Esophagus squamous epithelium (tissue), 5 donors: Measurements from ENCODE around the gene MED13L. TPM values are rescaled to one million over a fixed set of nuclear protein-coding genes. Genes with fewer than 3 reads are reported as not detected.

ENCODE experiments used
- DNase-seq: peaks from one replicate; lab custom pipeline; 2025; lab: John Stamatoyannopoulos, UW
- H3K27ac ChIP-seq, 4 donors: fragments of 200-600 bp; sonication (generic); one replicate each; pipeline ENCODE4 v1.5.1; 2016 to 2019; ENCODE audit warnings: mild to moderate bottlenecking in 1 of 4
- H3K27me3 ChIP-seq, 4 donors: fragments of 200-600 bp; sonication (generic); 1 replicate in 3 of 4; 2 replicates in 1 of 4; pipeline versions ENCODE4 v1.5.1 to v1.6.0; 2017 to 2021; ENCODE audit warnings: antibody characterized with exemption in 1 of 4
- H3K36me3 ChIP-seq, 3 donors: fragments of 200-600 bp; sonication (generic); one replicate each; pipeline ENCODE4 v1.5.1; 2016 to 2019
- H3K4me1 ChIP-seq, 3 donors: fragments of 200-600 bp; sonication (generic); one replicate each; pipeline ENCODE4 v1.5.1; 2017 to 2019
- H3K4me3 ChIP-seq, 4 donors: fragments of 200-600 bp; sonication (generic); 1 replicate in 3 of 4; 2 replicates in 1 of 4; pipeline ENCODE4 v1.5.1; 2016 to 2019; ENCODE audit warnings: mild to moderate bottlenecking in 2 of 4, moderate library complexity in 1 of 4
- H3K9me3 ChIP-seq, 3 donors: fragments of 200-600 bp; sonication (generic); one replicate each; pipeline ENCODE4 v1.5.1; 2016 to 2019
- CTCF ChIP-seq, 6 experiments: fragments of 450-650 bp in 4 of 6; fragments of 200-600 bp in 2 of 6; sonication (generic) in 2 of 6; IDR thresholded peaks; one replicate each; pipeline ENCODE4 v1.5.1; 2016 to 2019; ENCODE audit warnings: antibody characterized with exemption in 6 of 6, mild to moderate bottlenecking in 4 of 6, moderate library complexity in 4 of 6
- POLR2A ChIP-seq, 4 donors: fragments of 450-650 bp; IDR thresholded peaks; one replicate each; pipeline ENCODE4 v1.6.1; 2017; ENCODE audit warnings: antibody characterized with exemption in 4 of 4, mild to moderate bottlenecking in 4 of 4, moderate library complexity in 3 of 4
- WGBS, 2 donors: methylation state at CpG; one replicate each; pipeline ENCODE4 v1.1.5; 2018; 5-methylcytosine and 5-hydroxymethylcytosine counted together
- intact Hi-C: fragments of 100-400 bp; cut with DNase I; formaldehyde crosslinking; loops from one replicate; pipeline ENCODE4 v1.15.0; 2022
- small RNA-seq, 4 donors: library from RNA; depleted of rRNA; stranded (forward); fragments of <200 nt; gene quantifications; one replicate each; pipeline ENCODE3, GENCODE V24; 2016
- total RNA-seq, 4 donors: library from RNA; depleted of rRNA; stranded (reverse); fragments of >200 nt; gene quantifications; one replicate each; pipeline ENCODE4 v1.1.0, GENCODE V29; 2016
- donor health status: DM: yes; HTN: yes; CAD: no.

MED13L gene
- total RNA-seq, 4 donors from 2014 or later, result 52.2 to 137 (median 62.1) TPM

- WGBS, 2 donors, result 60 to 77% methylated on average over 4 to 5 of the region's 5 CpGs
- no peak for DNase-seq
- intact Hi-C loops, result no loop called here
- Histone ChIP-seq H3K4me3 (no peak overlapping the region), H3K9me3 (no peaks in the 10 kb centered on the region), H3K27me3 (peaks cover 0 to 8% (median 0%) of the 10 kb centered on the region in 4 donors), H3K4me1 (no peaks in the 10 kb centered on the region), H3K36me3 (no peaks in the 10 kb centered on the region), H3K27ac (no peak overlapping the region)
- TF ChIP-seq CTCF (IDR thresholded peaks at IDR 0.05), result no peak
- no peak for TF ChIP-seq POLR2A (IDR thresholded peaks at IDR 0.05)
Observed at GRCh38 chr12:115910057-115910456, 367.4 kb downstream of the MED13L start.

Small RNAs within 50 kb of the gene (small RNA-seq; reads per million reads assigned to genes)
- gene MIR620 (0 reads per million in 4 donors), gene RNU6-1188P (0 reads per million in 4 donors), gene SNRPGP18 (0 reads per million in 4 donors)
